Neutrophil (primary cell): Measurements from ENCODE around the gene FFAR4.

Experiments used
- H3K27ac ChIP-seq: fragments of 200-600 bp; sonication (generic); 2 replicates; pipeline ENCODE4 v1.5.1; 2016; ENCODE audit warnings: mild to moderate bottlenecking, moderate library complexity
- H3K27me3 ChIP-seq: fragments of 200-600 bp; sonication (generic); 2 replicates; pipeline ENCODE4 v1.6.0; 2016; ENCODE audit warnings: mild to moderate bottlenecking
- H3K36me3 ChIP-seq: fragments of 200-600 bp; sonication (generic); 2 replicates; pipeline ENCODE4 v1.5.1; 2017
- H3K4me1 ChIP-seq, 2 experiments: fragments of 200-600 bp in 1 of 2; sonication (generic) in 1 of 2; 1 replicate in 1 of 2; 2 replicates in 1 of 2; pipeline versions ENCODE4 v1.5.1 to v1.6.1; 2013 to 2016; ENCODE audit warnings: low read depth in 1 of 2, low read length in 1 of 2, mild to moderate bottlenecking in 1 of 2, moderate library complexity in 1 of 2; ENCODE audit not compliant: control insufficient read depth in 1 of 2, insufficient read depth in 1 of 2
- H3K4me3 ChIP-seq, 2 experiments: fragments of 200-600 bp in 1 of 2; sonication (generic) in 1 of 2; 1 replicate in 1 of 2; 2 replicates in 1 of 2; pipeline ENCODE4 v1.5.1; 2013 to 2016; ENCODE audit warnings: low read depth in 1 of 2, low read length in 1 of 2, mild to moderate bottlenecking in 1 of 2, moderate library complexity in 1 of 2
- H3K9me3 ChIP-seq: fragments of 200-600 bp; sonication (generic); 2 replicates; pipeline ENCODE4 v1.5.1; 2016
- CTCF ChIP-seq: fragments of 200-600 bp; sonication (generic); IDR thresholded peaks from 2 replicates; pipeline ENCODE4 v1.5.1; 2016; ENCODE audit warnings: antibody characterized with exemption

FFAR4 gene

GRCh38 chr10:93565446-93565845, 1.0 kb upstream of the FFAR4 start:
- Histone ChIP-seq H3K27ac (no peak overlapping the region), H3K36me3 (no peaks in the 10 kb centered on the region), H3K4me1 (peaks cover 4 to 7% of the 10 kb centered on the region in 2 experiments), H3K4me3 (no peak overlapping the region), H3K27me3 (peaks cover 55% of the 10 kb centered on the region), H3K9me3 (no peaks in the 10 kb centered on the region)
- no peak for TF ChIP-seq CTCF

GRCh38 chr10:93567277-93568104, 1.0 kb downstream of the FFAR4 start:
- Histone ChIP-seq H3K27me3 (peaks cover 66% of the 10 kb centered on the region), H3K27ac (no peak overlapping the region), H3K4me3 (no peak overlapping the region)

GRCh38 chr10:93568105-93568390, 1.6 kb downstream of the FFAR4 start:
- Histone ChIP-seq H3K27me3 (peaks cover 66% of the 10 kb centered on the region), H3K27ac (no peak overlapping the region), H3K9me3 (no peaks in the 10 kb centered on the region), H3K36me3 (no peaks in the 10 kb centered on the region), H3K4me1 (peaks cover 4 to 15% of the 10 kb centered on the region in 2 experiments), H3K4me3 (no peak overlapping the region)
- no peak for TF ChIP-seq CTCF

More at GRCh38 chr10:93567277-93568104, 1.0 kb downstream of the FFAR4 start:
- no peaks in the 10 kb centered on the region for H3K9me3 ChIP-seq
- no peaks in the 10 kb centered on the region for H3K36me3 ChIP-seq
- no peak for TF ChIP-seq CTCF
- peaks cover 4 to 10% of the 10 kb centered on the region in 2 experiments for H3K4me1 ChIP-seq

GRCh38 chr10:93570383-93570782, 3.9 kb downstream of the FFAR4 start:
- peaks cover 8 to 21% of the 10 kb centered on the region in 2 experiments for H3K4me1 ChIP-seq
- H3K27ac ChIP-seq: no peak overlapping the region
- peaks cover 61% of the 10 kb centered on the region for H3K27me3 ChIP-seq
- no peaks in the 10 kb centered on the region for H3K36me3 ChIP-seq
- TF ChIP-seq CTCF: no peak
- H3K9me3 ChIP-seq: no peaks in the 10 kb centered on the region
- H3K4me3 ChIP-seq: no peak overlapping the region

- Histone ChIP-seq H3K4me3 (no peak overlapping the region), H3K36me3 (no peaks in the 10 kb centered on the region), H3K4me1 (peaks cover 4 to 14% of the 10 kb centered on the region in 2 experiments), H3K9me3 (no peaks in the 10 kb centered on the region), H3K27ac (no peak overlapping the region), H3K27me3 (peaks cover 39% of the 10 kb centered on the region)
- TF ChIP-seq CTCF: no peak
These were observed 6.1 kb downstream of the FFAR4 start for GRCh38 chr10:93572606-93573005.
